ENCODE measurements around the gene GCFC2. TPM values are rescaled to one million over a fixed set of nuclear protein-coding genes. Genes with fewer than 3 reads are reported as not detected.

Gene GCFC2
- total and polyA plus RNA-seq, 2 experiments from 2014 or later = 15.5 to 28.8 TPM

GRCh38 chr2:75703589-75704287, 7.0 kb downstream of the GCFC2 start:
- H3K9me2 ChIP-seq (replicated peaks; ENCODE audit: insufficient read depth) = no peaks in the 10 kb centered on the region
- no peak overlapping the region for H3K27ac ChIP-seq
- TF ChIP-seq EZH2phosphoT487 (IDR thresholded peaks at IDR 0.05; ENCODE audit: low read depth, severe bottlenecking, unreplicated experiment) (no peak), EZH2 (IDR thresholded peaks at IDR 0.05; ENCODE audit: borderline replicate concordance) (no peak), CTCF (IDR thresholded peaks at IDR 0.05; ENCODE audit: poor library complexity) (no peak)
- H2AFZ ChIP-seq = no peak overlapping the region
- no peak overlapping the region for H3K4me2 ChIP-seq
- H4K20me1 ChIP-seq (ENCODE audit: insufficient read depth, poor library complexity, severe bottlenecking) = no peaks in the 10 kb centered on the region
- H3K4me3 ChIP-seq = no peak overlapping the region
- H3K9me3 ChIP-seq (ENCODE audit: low read depth) = no peaks in the 10 kb centered on the region
- H3K79me2 ChIP-seq = peaks cover 21% of the 10 kb centered on the region
- H3K4me1 ChIP-seq (ENCODE audit: insufficient read depth) = peaks cover 7% of the 10 kb centered on the region
- H3K36me3 ChIP-seq (replicated peaks; ENCODE audit: insufficient read depth, low read depth) = no peaks in the 10 kb centered on the region
- 75% methylated on average over 4 of the region's 4 CpGs for WGBS (ENCODE audit: low lambda C conversion rate, missing lambda C conversion rate)
- H3K27me3 ChIP-seq = no peaks in the 10 kb centered on the region
- no peak for DNase-seq (ENCODE audit: low spot score)

- Histone ChIP-seq H3K4me1 (ENCODE audit: insufficient read depth) (peaks cover 7% of the 10 kb centered on the region), H3K9me2 (replicated peaks; ENCODE audit: insufficient read depth) (no peaks in the 10 kb centered on the region), H3K79me2 (peaks cover 9% of the 10 kb centered on the region), H3K4me2 (no peak overlapping the region), H2AFZ (no peak overlapping the region), H3K4me3 (no peak overlapping the region), H3K36me3 (replicated peaks; ENCODE audit: insufficient read depth, low read depth) (peaks cover 7% of the 10 kb centered on the region), H3K9me3 (ENCODE audit: low read depth) (no peaks in the 10 kb centered on the region), H4K20me1 (ENCODE audit: insufficient read depth, poor library complexity, severe bottlenecking) (no peaks in the 10 kb centered on the region), H3K27ac (no peak overlapping the region), H3K27me3 (no peaks in the 10 kb centered on the region)
- no peak for DNase-seq (ENCODE audit: low spot score)
- no peak for TF ChIP-seq EZH2phosphoT487 (IDR thresholded peaks at IDR 0.05; ENCODE audit: low read depth, severe bottlenecking, unreplicated experiment)
- TF ChIP-seq EZH2 (IDR thresholded peaks at IDR 0.05; ENCODE audit: borderline replicate concordance) = no peak
- no peak for TF ChIP-seq CTCF (IDR thresholded peaks at IDR 0.05; ENCODE audit: poor library complexity)
- WGBS (ENCODE audit: low lambda C conversion rate, missing lambda C conversion rate) = 99% methylated on average over 4 of the region's 4 CpGs
These were observed 8.1 kb downstream of the GCFC2 start for GRCh38 chr2:75702593-75702992.

- Histone ChIP-seq H4K20me1 (ENCODE audit: insufficient read depth, poor library complexity, severe bottlenecking) (no peaks in the 10 kb centered on the region), H3K4me1 (ENCODE audit: insufficient read depth) (no peaks in the 10 kb centered on the region), H2AFZ (no peak overlapping the region), H3K9me2 (replicated peaks; ENCODE audit: insufficient read depth) (no peaks in the 10 kb centered on the region), H3K4me3 (no peak overlapping the region), H3K27ac (no peak overlapping the region), H3K4me2 (no peak overlapping the region), H3K9me3 (ENCODE audit: low read depth) (no peaks in the 10 kb centered on the region), H3K27me3 (no peaks in the 10 kb centered on the region), H3K36me3 (replicated peaks; ENCODE audit: insufficient read depth, low read depth) (peaks cover 10% of the 10 kb centered on the region), H3K79me2 (no peaks in the 10 kb centered on the region)
- TF ChIP-seq CTCF (IDR thresholded peaks at IDR 0.05; ENCODE audit: poor library complexity) (no peak), EZH2 (IDR thresholded peaks at IDR 0.05; ENCODE audit: borderline replicate concordance) (no peak), EZH2phosphoT487 (IDR thresholded peaks at IDR 0.05; ENCODE audit: low read depth, severe bottlenecking, unreplicated experiment) (no peak)
- 95% methylated on average over 2 of the region's 2 CpGs for WGBS (ENCODE audit: low lambda C conversion rate, missing lambda C conversion rate)
- no peak for DNase-seq (ENCODE audit: low spot score)
These were observed 11.8 kb downstream of the GCFC2 start for GRCh38 chr2:75698918-75699317.
